Loucy (cell line): ENCODE data around the gene NOCT.
"Not testable (repeated sequence)": the region's sequence is repeated elsewhere in the genome, so short reads cannot be mapped to it uniquely, and the experiment has no call there.

Experiments
- H2AFZ ChIP-seq: fragments of 200-600 bp; sonication (generic); 2 replicates; pipeline ENCODE4 v1.6.0; 2016; ENCODE audit warnings: antibody characterized with exemption, mild to moderate bottlenecking, low read length, moderate library complexity
- H3F3A ChIP-seq: fragments of 200-600 bp; 2 replicates; pipeline ENCODE4 v1.6.0; 2016; ENCODE audit warnings: antibody characterized with exemption, low read depth, mild to moderate bottlenecking
- H3K27me3 ChIP-seq: fragments of 200-600 bp; sonication (generic); 2 replicates; pipeline ENCODE4 v1.6.1; 2014; ENCODE audit warnings: low read length, mild to moderate bottlenecking; ENCODE audit not compliant: insufficient read depth, poor library complexity, severe bottlenecking
- H3K36me3 ChIP-seq: fragments of 200-600 bp; sonication (generic); 2 replicates; pipeline ENCODE4 v1.6.1; 2016; ENCODE audit warnings: low read length; ENCODE audit not compliant: insufficient read depth
- H3K4me1 ChIP-seq: fragments of 200-600 bp; sonication (generic); 2 replicates; pipeline ENCODE4 v1.5.1; 2014; ENCODE audit warnings: low read length, mild to moderate bottlenecking; ENCODE audit not compliant: insufficient read depth, poor library complexity, severe bottlenecking
- H3K4me2 ChIP-seq: fragments of 200-600 bp; sonication (generic); 2 replicates; pipeline ENCODE4 v1.6.0; 2014; ENCODE audit warnings: antibody characterized with exemption, low read length, low read depth, mild to moderate bottlenecking; ENCODE audit not compliant: poor library complexity, severe bottlenecking
- H3K4me3 ChIP-seq: fragments of 200-600 bp; sonication (generic); 2 replicates; pipeline ENCODE4 v1.5.1; 2014; ENCODE audit warnings: low read length, mild to moderate bottlenecking, mixed read lengths; ENCODE audit not compliant: poor library complexity, severe bottlenecking
- H3K79me2 ChIP-seq: fragments of 200-600 bp; sonication (generic); 2 replicates; pipeline ENCODE4 v1.6.1; 2014; ENCODE audit warnings: low read length; ENCODE audit not compliant: insufficient read depth
- H3K9ac ChIP-seq: fragments of 200-600 bp; sonication (generic); 2 replicates; pipeline ENCODE4 v1.6.0; 2014; ENCODE audit warnings: mild to moderate bottlenecking, low read depth, low read length, moderate library complexity; ENCODE audit not compliant: poor library complexity, severe bottlenecking
- H3K9me2 ChIP-seq: fragments of 200-600 bp; sonication (generic); replicated peaks from 2 replicates; pipeline ENCODE4 v1.6.1; 2016; ENCODE audit warnings: low read depth, low read length, mixed read lengths
- H3K9me3 ChIP-seq: fragments of 200-600 bp; sonication (generic); 2 replicates; pipeline ENCODE4 v1.6.1; 2014; ENCODE audit warnings: mild to moderate bottlenecking, antibody characterized with exemption, low read length, low read depth; ENCODE audit not compliant: insufficient read depth
- H4K20me1 ChIP-seq: fragments of 200-600 bp; sonication (generic); 2 replicates; pipeline ENCODE4 v1.6.0; 2014; ENCODE audit warnings: antibody characterized with exemption, low read length, mild to moderate bottlenecking; ENCODE audit not compliant: insufficient read depth, poor library complexity, severe bottlenecking
- EZH2phosphoT487 ChIP-seq: fragments of 200-600 bp; IDR thresholded peaks from 2 replicates; pipeline ENCODE4 v1.6.1; 2018; ENCODE audit warnings: antibody characterized with exemption, mild to moderate bottlenecking, moderate library complexity, borderline replicate concordance
- TF ChIP-seq, protein P1 (sequence below): fragments of 200-600 bp; sonication (generic); conservative IDR thresholded peaks from 2 replicates; pipeline ENCODE4 v1.5.1; 2014; ENCODE audit warnings: mild to moderate bottlenecking, antibody characterized with exemption, low read length

Gene NOCT

DNA sequence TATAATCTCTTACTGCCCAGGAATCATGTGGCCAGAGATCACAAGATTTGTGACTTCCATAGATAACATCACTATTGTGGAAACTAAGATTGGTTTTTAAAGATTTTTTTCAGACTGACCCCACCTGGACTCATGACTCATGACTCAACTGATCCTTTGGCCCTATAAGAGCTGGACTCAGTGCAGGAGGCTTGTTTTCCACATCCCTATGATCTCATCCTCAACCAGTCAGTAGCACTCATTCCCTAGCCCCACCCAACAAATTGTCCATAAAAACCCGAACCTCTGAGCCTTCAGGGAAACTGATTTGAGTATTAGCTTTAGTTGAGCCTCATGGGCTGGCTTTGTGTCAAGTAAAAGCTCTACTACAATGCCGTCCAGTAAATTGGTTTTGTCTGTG lies 7.9 kb upstream of the NOCT start:
- H2AFZ ChIP-seq = no peak overlapping the region
- H3K4me2 ChIP-seq = no peak overlapping the region
- no peaks in the 10 kb centered on the region for H3K4me1 ChIP-seq
- H3K79me2 ChIP-seq = no peaks in the 10 kb centered on the region
- TF ChIP-seq, protein P1, sequence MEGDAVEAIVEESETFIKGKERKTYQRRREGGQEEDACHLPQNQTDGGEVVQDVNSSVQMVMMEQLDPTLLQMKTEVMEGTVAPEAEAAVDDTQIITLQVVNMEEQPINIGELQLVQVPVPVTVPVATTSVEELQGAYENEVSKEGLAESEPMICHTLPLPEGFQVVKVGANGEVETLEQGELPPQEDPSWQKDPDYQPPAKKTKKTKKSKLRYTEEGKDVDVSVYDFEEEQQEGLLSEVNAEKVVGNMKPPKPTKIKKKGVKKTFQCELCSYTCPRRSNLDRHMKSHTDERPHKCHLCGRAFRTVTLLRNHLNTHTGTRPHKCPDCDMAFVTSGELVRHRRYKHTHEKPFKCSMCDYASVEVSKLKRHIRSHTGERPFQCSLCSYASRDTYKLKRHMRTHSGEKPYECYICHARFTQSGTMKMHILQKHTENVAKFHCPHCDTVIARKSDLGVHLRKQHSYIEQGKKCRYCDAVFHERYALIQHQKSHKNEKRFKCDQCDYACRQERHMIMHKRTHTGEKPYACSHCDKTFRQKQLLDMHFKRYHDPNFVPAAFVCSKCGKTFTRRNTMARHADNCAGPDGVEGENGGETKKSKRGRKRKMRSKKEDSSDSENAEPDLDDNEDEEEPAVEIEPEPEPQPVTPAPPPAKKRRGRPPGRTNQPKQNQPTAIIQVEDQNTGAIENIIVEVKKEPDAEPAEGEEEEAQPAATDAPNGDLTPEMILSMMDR = no peak
- TF ChIP-seq EZH2phosphoT487 = no peak
- H3F3A ChIP-seq = no peaks in the 10 kb centered on the region
- H3K36me3 ChIP-seq = no peaks in the 10 kb centered on the region
- H4K20me1 ChIP-seq = no peaks in the 10 kb centered on the region
- no peak overlapping the region for H3K4me3 ChIP-seq
- no peaks in the 10 kb centered on the region for H3K9me3 ChIP-seq
- H3K27me3 ChIP-seq = no peaks in the 10 kb centered on the region
- H3K9me2 ChIP-seq = no peaks in the 10 kb centered on the region
- H3K9ac ChIP-seq = no peak overlapping the region

GRCh38 chr4:139008278-139008677 lies 7.3 kb upstream of the NOCT start:
- H2AFZ ChIP-seq, H3K36me3 ChIP-seq: not testable (repeated sequence)

GRCh38 chr4:139009702-139010101 lies 5.9 kb upstream of the NOCT start:
- no peaks in the 10 kb centered on the region for H3K9me3 ChIP-seq
- H3K36me3 ChIP-seq = no peaks in the 10 kb centered on the region
- no peaks in the 10 kb centered on the region for H4K20me1 ChIP-seq
- TF ChIP-seq, protein P1 = no peak
- no peak for TF ChIP-seq EZH2phosphoT487
- H3K9me2 ChIP-seq = no peaks in the 10 kb centered on the region
- H2AFZ ChIP-seq = no peak overlapping the region
- H3K79me2 ChIP-seq = no peaks in the 10 kb centered on the region
- H3K9ac ChIP-seq = no peak overlapping the region
- no peaks in the 10 kb centered on the region for H3F3A ChIP-seq
- no peak overlapping the region for H3K4me3 ChIP-seq
- no peaks in the 10 kb centered on the region for H3K27me3 ChIP-seq
- H3K4me2 ChIP-seq = no peak overlapping the region
- peaks cover 8% of the 10 kb centered on the region for H3K4me1 ChIP-seq

More at GRCh38 chr4:139008278-139008677, 7.3 kb upstream of the NOCT start:
- not testable (repeated sequence) for H3K9me3 ChIP-seq, H3K9ac ChIP-seq, H3F3A ChIP-seq, H3K4me2 ChIP-seq, H3K27me3 ChIP-seq, H3K9me2 ChIP-seq, H3K4me1 ChIP-seq, H3K4me3 ChIP-seq, H4K20me1 ChIP-seq, H3K79me2 ChIP-seq

- Histone ChIP-seq H3K9me2 (no peaks in the 10 kb centered on the region), H2AFZ (no peak overlapping the region), H4K20me1 (peaks cover 3% of the 10 kb centered on the region), H3K9ac (no peak overlapping the region), H3K36me3 (no peaks in the 10 kb centered on the region), H3K27me3 (no peaks in the 10 kb centered on the region), H3K4me2 (no peak overlapping the region), H3K4me3 (no peak overlapping the region), H3K79me2 (peaks cover 5% of the 10 kb centered on the region), H3K9me3 (no peaks in the 10 kb centered on the region), H3F3A (no peaks in the 10 kb centered on the region), H3K4me1 (peaks cover 16% of the 10 kb centered on the region)
- no peak for TF ChIP-seq EZH2phosphoT487
- TF ChIP-seq, protein P1 = no peak
Observed at GRCh38 chr4:139011225-139011950, 4.2 kb upstream of the NOCT start.
